Tibial artery (tissue), 4 donors: ENCODE results near the gene CDKN2AIPNL.

Source experiments
- DNase-seq, 2 donors: peaks; one replicate each; pipeline ENCODE4 v3.0.0-alpha.2; 2019
- H3K27ac ChIP-seq, 2 donors: fragments of 200-600 bp; sonication (generic) in 1 of 2; 1 replicate in 1 of 2; 2 replicates in 1 of 2; pipeline ENCODE4 v1.5.1; 2018 to 2019; ENCODE audit warnings: mild to moderate bottlenecking in 1 of 2
- H3K27me3 ChIP-seq, 2 donors: fragments of 200-600 bp; sonication (generic) in 1 of 2; one replicate each; pipeline versions ENCODE4 v1.5.1 to v1.6.0; 2016 to 2019
- H3K36me3 ChIP-seq, 3 donors: fragments of 200-600 bp; sonication (generic) in 2 of 3; one replicate each; pipeline ENCODE4 v1.5.1; 2016 to 2019; ENCODE audit warnings: mild to moderate bottlenecking in 2 of 3
- H3K4me1 ChIP-seq, 4 donors: fragments of 200-600 bp; sonication (generic) in 2 of 4; 1 replicate in 3 of 4; 2 replicates in 1 of 4; pipeline ENCODE4 v1.5.1; 2016 to 2019
- H3K4me3 ChIP-seq, 2 donors: fragments of 200-600 bp; sonication (generic) in 1 of 2; 1 replicate in 1 of 2; 2 replicates in 1 of 2; pipeline ENCODE4 v1.5.1; 2018 to 2019; ENCODE audit warnings: mild to moderate bottlenecking in 2 of 2
- H3K9me3 ChIP-seq, 3 donors: fragments of 200-600 bp; sonication (generic) in 1 of 3; one replicate each; pipeline ENCODE4 v1.5.1; 2016 to 2019
- CTCF ChIP-seq, 2 experiments: fragments of 200-600 bp in 1 of 2; fragments of 450-650 bp in 1 of 2; IDR thresholded peaks; one replicate each; pipeline ENCODE4 v1.5.1; 2017 to 2019; ENCODE audit warnings: antibody characterized with exemption in 2 of 2, mild to moderate bottlenecking in 1 of 2, moderate library complexity in 1 of 2
- intact Hi-C: fragments of 100-400 bp; cut with DNase I; formaldehyde crosslinking; loops from one replicate; pipeline ENCODE4 v1.15.0; 2023; ENCODE audit warnings: low total_unique reads

CDKN2AIPNL gene

GRCh38 chr5:134437847-134438581 lies 26.3 kb upstream of the CDKN2AIPNL start:
- Histone ChIP-seq H3K9me3 (no peaks in the 10 kb centered on the region), H3K4me3 (no peak overlapping the region), H3K27ac (no peak overlapping the region), H3K27me3 (no peaks in the 10 kb centered on the region), H3K4me1 (peaks cover 0 to 34% (median 15%) of the 10 kb centered on the region in 4 donors), H3K36me3 (no peaks in the 10 kb centered on the region)
- DNase-seq: no peak
- intact Hi-C loops: no loop called here
- no peak for TF ChIP-seq CTCF (IDR thresholded peaks at IDR 0.05)

GRCh38 chr5:134437340-134437846 lies 25.7 kb upstream of the CDKN2AIPNL start:
- no peak overlapping the region for H3K4me3 ChIP-seq
- peaks cover 0 to 34% (median 15%) of the 10 kb centered on the region in 4 donors for H3K4me1 ChIP-seq
- no peak for DNase-seq
- no peaks in the 10 kb centered on the region for H3K9me3 ChIP-seq
- TF ChIP-seq CTCF (IDR thresholded peaks at IDR 0.05): no peak
- H3K36me3 ChIP-seq: no peaks in the 10 kb centered on the region
- intact Hi-C loops: no loop called here
- H3K27me3 ChIP-seq: no peaks in the 10 kb centered on the region
- H3K27ac ChIP-seq: peak overlapping the region in 1 of 2 donors; percentile 44

GRCh38 chr5:134436523-134437339 lies 25.1 kb upstream of the CDKN2AIPNL start:
- peaks cover 0 to 34% (median 15%) of the 10 kb centered on the region in 4 donors for H3K4me1 ChIP-seq
- peak; percentile 54 to 75 for DNase-seq
- TF ChIP-seq CTCF (IDR thresholded peaks at IDR 0.05): no peak
- peak overlapping the region in 1 of 2 donors; percentile 44 for H3K27ac ChIP-seq
- intact Hi-C loops: no loop called here
- H3K4me3 ChIP-seq: no peak overlapping the region
- no peaks in the 10 kb centered on the region for H3K27me3 ChIP-seq
- no peaks in the 10 kb centered on the region for H3K36me3 ChIP-seq
- H3K9me3 ChIP-seq: no peaks in the 10 kb centered on the region

GRCh38 chr5:134435560-134435959 lies 23.9 kb upstream of the CDKN2AIPNL start:
- no peak for TF ChIP-seq CTCF (IDR thresholded peaks at IDR 0.05)
- H3K9me3 ChIP-seq: no peaks in the 10 kb centered on the region
- no peak overlapping the region for H3K27ac ChIP-seq
- intact Hi-C loops: no loop called here
- no peaks in the 10 kb centered on the region for H3K36me3 ChIP-seq
- no peak for DNase-seq
- H3K27me3 ChIP-seq: no peaks in the 10 kb centered on the region
- peaks cover 0 to 34% (median 15%) of the 10 kb centered on the region in 4 donors for H3K4me1 ChIP-seq
- no peak overlapping the region for H3K4me3 ChIP-seq

GRCh38 chr5:134432677-134433359 lies 21.1 kb upstream of the CDKN2AIPNL start:
- peaks cover 0 to 5% of the 10 kb centered on the region in 2 donors for H3K27me3 ChIP-seq
- peaks cover 0 to 15% (median 8%) of the 10 kb centered on the region in 4 donors for H3K4me1 ChIP-seq
- H3K36me3 ChIP-seq: no peaks in the 10 kb centered on the region
- no peak overlapping the region for H3K27ac ChIP-seq
- DNase-seq: no peak
- H3K4me3 ChIP-seq: no peak overlapping the region
- intact Hi-C loops: no loop called here
- no peaks in the 10 kb centered on the region for H3K9me3 ChIP-seq
- no peak for TF ChIP-seq CTCF (IDR thresholded peaks at IDR 0.05)
